WTC11 (cell line): ENCODE measurements around the gene CNTNAP1. TPM values are rescaled to one million over a fixed set of nuclear protein-coding genes. Genes with fewer than 3 reads are reported as not detected.

Experiments used
- ARID4B ChIP-seq: sonication (generic); formaldehyde crosslinking; IDR thresholded peaks from 2 replicates; pipeline ENCODE4 v1.8.0; 2023; ENCODE audit warnings: missing genetic modification reagents, mild to moderate bottlenecking, borderline replicate concordance
- ATF2 ChIP-seq: sonication (generic); formaldehyde crosslinking; IDR thresholded peaks from 2 replicates; pipeline ENCODE4 v1.8.1; 2022; ENCODE audit warnings: low read depth, missing genetic modification reagents, borderline replicate concordance
- CBFB ChIP-seq: sonication (generic); formaldehyde crosslinking; IDR thresholded peaks from 2 replicates; pipeline ENCODE4 v1.8.1; 2022; ENCODE audit warnings: mild to moderate bottlenecking, low read depth, missing genetic modification reagents
- CREM ChIP-seq: sonication (generic); formaldehyde crosslinking; IDR thresholded peaks from 2 replicates; pipeline ENCODE4 v1.8.1; 2022; ENCODE audit warnings: mild to moderate bottlenecking, missing genetic modification reagents, moderate library complexity
- E2F1 ChIP-seq: sonication (generic); formaldehyde crosslinking; IDR thresholded peaks from 2 replicates; pipeline ENCODE4 v1.8.0; 2022; ENCODE audit warnings: mild to moderate bottlenecking, missing genetic modification reagents
- E2F5 ChIP-seq: sonication (generic); formaldehyde crosslinking; IDR thresholded peaks from 2 replicates; pipeline ENCODE4 v1.8.1; 2022; ENCODE audit warnings: mild to moderate bottlenecking, moderate library complexity, missing genetic modification reagents
- EMX1 ChIP-seq: fragments of 250-450 bp; sonication (Bioruptor Pico); IDR thresholded peaks from 2 replicates; pipeline ENCODE4 v1.8.0; 2021; ENCODE audit warnings: mild to moderate bottlenecking
- ESRRA ChIP-seq: sonication (generic); formaldehyde crosslinking; IDR thresholded peaks from 2 replicates; pipeline ENCODE4 v1.8.1; 2022; ENCODE audit warnings: mild to moderate bottlenecking, missing genetic modification reagents, borderline replicate concordance
- FOXP4 ChIP-seq: sonication (generic); formaldehyde crosslinking; IDR thresholded peaks from 2 replicates; pipeline ENCODE4 v1.8.0; 2022; ENCODE audit warnings: mild to moderate bottlenecking, missing genetic modification reagents
- HMGXB4 ChIP-seq: sonication (generic); formaldehyde crosslinking; IDR thresholded peaks from 2 replicates; pipeline ENCODE4 v1.8.1; 2023; ENCODE audit warnings: mild to moderate bottlenecking, moderate library complexity, missing genetic modification reagents
- JAZF1 ChIP-seq: fragments of 250-450 bp; sonication (Bioruptor Pico); IDR thresholded peaks from 2 replicates; pipeline ENCODE4 v1.9.0; 2021; ENCODE audit warnings: moderate library complexity, mild to moderate bottlenecking, inconsistent platforms
- RORB ChIP-seq: fragments of 250-450 bp; sonication (Bioruptor Pico); IDR thresholded peaks from 2 replicates; pipeline ENCODE4 v1.9.0; 2021; ENCODE audit warnings: mild to moderate bottlenecking
- STAT6 ChIP-seq: sonication (generic); formaldehyde crosslinking; conservative IDR thresholded peaks from 2 replicates; pipeline ENCODE4 v1.8.1; 2023; ENCODE audit warnings: mild to moderate bottlenecking, low read depth, missing genetic modification reagents, moderate library complexity
- TEAD1 ChIP-seq: sonication (generic); formaldehyde crosslinking; IDR thresholded peaks from 2 replicates; pipeline ENCODE4 v1.8.0; 2022; ENCODE audit warnings: mild to moderate bottlenecking, missing genetic modification reagents
- TEAD4 ChIP-seq: sonication (generic); formaldehyde crosslinking; IDR thresholded peaks from 2 replicates; pipeline ENCODE4 v1.8.0; 2022; ENCODE audit warnings: mild to moderate bottlenecking, missing genetic modification reagents
- ZNF138 ChIP-seq: sonication (generic); formaldehyde crosslinking; conservative IDR thresholded peaks from 2 replicates; pipeline ENCODE4 v1.8.1; 2022; ENCODE audit warnings: mild to moderate bottlenecking, moderate library complexity, missing genetic modification reagents
- ZNF317 ChIP-seq: sonication (generic); formaldehyde crosslinking; IDR thresholded peaks from 2 replicates; pipeline ENCODE4 v1.8.1; 2023; ENCODE audit warnings: low read depth, mild to moderate bottlenecking, moderate library complexity, missing genetic modification reagents, borderline replicate concordance
- total RNA-seq: library from RNA; stranded (reverse); gene quantifications from 3 replicates; pipeline ENCODE4 v1.2.3, GENCODE V29; 2021

CNTNAP1 gene
- total RNA-seq, 1 experiment from 2014 or later = 12.1 TPM

GRCh38 chr17:42744806-42745617 lies 62.7 kb downstream of the CNTNAP1 start, which contains the start of gene EZH1 (continued):
- peak; percentile 85; the same call in 1 of the 2 replicates for TF ChIP-seq ARID4B
- TF ChIP-seq ZNF138 = no peak; the same call in 1 of the 2 replicates
- no peak for TF ChIP-seq JAZF1 (CRISPR knock-in tag)
- TF ChIP-seq TEAD1 (CRISPR knock-in tag) = peak; percentile 91
- TF ChIP-seq E2F5 (CRISPR knock-in tag) = peak; percentile 98
- no peak for TF ChIP-seq RORB (CRISPR knock-in tag)
- TF ChIP-seq CBFB (CRISPR knock-in tag) = 0 out of 2 replicates have a peak, but pooled peaks have one; percentile 37
- 0 out of 2 replicates have a peak, but pooled peaks have one; percentile 60 for TF ChIP-seq CREM (CRISPR knock-in tag)
- no peak for TF ChIP-seq STAT6 (CRISPR knock-in tag)
- peak; percentile 96 for TF ChIP-seq FOXP4
- no peak for TF ChIP-seq ATF2 (CRISPR knock-in tag)
- TF ChIP-seq ESRRA = peak; percentile 57; the same call in 1 of the 2 replicates
- TF ChIP-seq EMX1 = no peak
- TF ChIP-seq E2F1 = peak; percentile 92
- no peak for TF ChIP-seq TEAD4 (CRISPR knock-in tag)
- TF ChIP-seq ZNF317 (CRISPR knock-in tag) = 0 out of 2 replicates have a peak, but pooled peaks have one; percentile 53
- 0 out of 2 replicates have a peak, but pooled peaks have one; percentile 25 for TF ChIP-seq HMGXB4 (CRISPR knock-in tag)
